SIG-M5 treated with dmso at 0.1 percent for 504 hours (cell line): ENCODE data around the gene NR2C1.

ENCODE experiments used
- DNase-seq: peaks from one replicate; lab custom pipeline; 2025; ENCODE audit not compliant: unreplicated experiment; lab: John Stamatoyannopoulos, UW

Gene NR2C1

GRCh38 chr12:95085612-95086011, 12.2 kb upstream of the NR2C1 start:
- no peak for DNase-seq

- DNase-seq: no peak
Observed at GRCh38 chr12:95083938-95084337, 10.5 kb upstream of the NR2C1 start.

GRCh38 chr12:95083471-95083870, 10.1 kb upstream of the NR2C1 start:
- DNase-seq: no peak

GRCh38 chr12:95077341-95077740, 3.9 kb upstream of the NR2C1 start:
- DNase-seq: no peak

GRCh38 chr12:95074766-95075165, 1.3 kb upstream of the NR2C1 start:
- no peak for DNase-seq

GRCh38 chr12:95073698-95074520, 491 bp upstream of the NR2C1 start:
- no peak for DNase-seq

GRCh38 chr12:95070378-95070777, 3.0 kb downstream of the NR2C1 start:
- DNase-seq: no peak

- DNase-seq: no peak
Observed at GRCh38 chr12:95066091-95066855, 7.1 kb downstream of the NR2C1 start.

- DNase-seq: no peak
Observed at GRCh38 chr12:95060951-95061350, 12.5 kb downstream of the NR2C1 start.

GRCh38 chr12:95059984-95060383, 13.4 kb downstream of the NR2C1 start:
- no peak for DNase-seq

- no peak for DNase-seq
Observed at GRCh38 chr12:95057424-95057823, 16.0 kb downstream of the NR2C1 start.

- DNase-seq: no peak
Observed at GRCh38 chr12:95055057-95055456, 18.4 kb downstream of the NR2C1 start.

GRCh38 chr12:95054206-95054605, 19.2 kb downstream of the NR2C1 start:
- no peak for DNase-seq

- DNase-seq: no peak
Observed at GRCh38 chr12:95051241-95051640, 22.2 kb downstream of the NR2C1 start.

GRCh38 chr12:95037906-95038305, 35.5 kb downstream of the NR2C1 start:
- DNase-seq: no peak

GRCh38 chr12:95034750-95035149, 38.7 kb downstream of the NR2C1 start:
- no peak for DNase-seq

GRCh38 chr12:95022477-95022876, 50.9 kb downstream of the NR2C1 start:
- no peak for DNase-seq

- no peak for DNase-seq
Observed at GRCh38 chr12:95017482-95017881, 55.9 kb downstream of the NR2C1 start.

- no peak for DNase-seq
Observed at GRCh38 chr12:95016120-95016519, 57.3 kb downstream of the NR2C1 start.

- DNase-seq: peak; percentile 8
Observed at GRCh38 chr12:95014554-95014953, 58.9 kb downstream of the NR2C1 start.

- no peak for DNase-seq
Observed at GRCh38 chr12:95006206-95006605, 67.2 kb downstream of the NR2C1 start.

GRCh38 chr12:95004610-95005009, 68.8 kb downstream of the NR2C1 start:
- DNase-seq: peak; percentile 90
